ENCODE results near the gene FGF8.

DNA sequence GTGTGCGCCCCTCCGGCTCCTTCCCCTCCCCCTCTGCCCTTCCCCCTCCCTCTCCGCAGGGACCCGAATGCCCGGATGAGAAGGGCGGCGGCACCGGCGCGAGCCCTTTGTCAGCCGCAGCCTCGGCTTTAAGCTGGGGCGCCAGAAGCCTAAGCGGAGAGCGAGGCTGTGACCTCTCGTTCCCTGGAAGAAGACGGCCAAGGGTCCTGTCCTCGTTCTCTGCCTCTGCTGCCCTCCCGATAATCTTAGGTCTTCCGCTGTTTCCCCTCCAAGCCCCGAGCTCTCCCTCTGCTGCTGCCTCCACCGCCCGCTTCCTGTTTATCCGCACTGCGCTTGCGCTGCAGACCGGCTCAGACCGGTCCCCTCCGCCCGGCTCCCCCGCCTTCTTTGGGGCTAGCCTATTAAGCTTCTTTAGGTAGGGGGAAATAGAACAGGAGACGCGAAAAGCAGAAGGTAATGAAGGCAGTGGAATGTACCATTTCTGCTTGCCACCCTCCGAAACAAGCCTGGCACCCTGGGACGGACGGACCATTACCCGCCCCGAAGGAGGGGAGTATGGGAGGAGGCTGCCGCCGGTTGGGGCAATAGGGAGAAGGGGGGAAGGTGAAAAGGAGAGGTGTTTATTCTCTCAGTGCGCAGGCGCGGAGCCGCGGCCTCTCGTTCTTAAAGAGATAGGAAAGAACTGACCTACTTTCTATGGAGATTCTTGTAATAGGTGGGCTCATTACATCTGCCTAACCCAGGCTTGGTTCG lies 42.4 kb upstream of the FGF8 start, which contains the start of gene OGA:
- TF ChIP-seq, protein P1, sequence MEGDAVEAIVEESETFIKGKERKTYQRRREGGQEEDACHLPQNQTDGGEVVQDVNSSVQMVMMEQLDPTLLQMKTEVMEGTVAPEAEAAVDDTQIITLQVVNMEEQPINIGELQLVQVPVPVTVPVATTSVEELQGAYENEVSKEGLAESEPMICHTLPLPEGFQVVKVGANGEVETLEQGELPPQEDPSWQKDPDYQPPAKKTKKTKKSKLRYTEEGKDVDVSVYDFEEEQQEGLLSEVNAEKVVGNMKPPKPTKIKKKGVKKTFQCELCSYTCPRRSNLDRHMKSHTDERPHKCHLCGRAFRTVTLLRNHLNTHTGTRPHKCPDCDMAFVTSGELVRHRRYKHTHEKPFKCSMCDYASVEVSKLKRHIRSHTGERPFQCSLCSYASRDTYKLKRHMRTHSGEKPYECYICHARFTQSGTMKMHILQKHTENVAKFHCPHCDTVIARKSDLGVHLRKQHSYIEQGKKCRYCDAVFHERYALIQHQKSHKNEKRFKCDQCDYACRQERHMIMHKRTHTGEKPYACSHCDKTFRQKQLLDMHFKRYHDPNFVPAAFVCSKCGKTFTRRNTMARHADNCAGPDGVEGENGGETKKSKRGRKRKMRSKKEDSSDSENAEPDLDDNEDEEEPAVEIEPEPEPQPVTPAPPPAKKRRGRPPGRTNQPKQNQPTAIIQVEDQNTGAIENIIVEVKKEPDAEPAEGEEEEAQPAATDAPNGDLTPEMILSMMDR (IDR thresholded peaks at IDR 0.05) = no peak
- no peak for TF ChIP-seq ZFX (IDR thresholded peaks at IDR 0.05; ENCODE audit: borderline replicate concordance)
